A549 (cell line): Measurements from ENCODE around the gene ZNF273. TPM values are rescaled to one million over a fixed set of nuclear protein-coding genes. Genes with fewer than 3 reads are reported as not detected.
"Not testable (repeated sequence)": the region's sequence is repeated elsewhere in the genome, so short reads cannot be mapped to it uniquely, and the experiment has no call there.

Experiments
- ATAC-seq, 2 experiments: fragments of 200-7000 bp in 1 of 2; fragments of >200 bp in 1 of 2; cut with Nextera tagmentation in 1 of 2; cut with Tn5 transposase in 1 of 2; 3 replicates each; pipeline versions ENCODE4 v1.8.0 to v1.9.1; 2018 to 2020; ENCODE audit warnings: mild to moderate bottlenecking in 1 of 2, moderate library complexity in 1 of 2
- CTCF ChIA-PET: fragments of 300-600 bp; sonication (Branson Sonifier 250); formaldehyde crosslinking; extraction: SDS; loops from one replicate; lab custom pipeline; 2021; ENCODE audit warnings: antibody characterized with exemption, inconsistent platforms; lab: Yijun Ruan, JAX
- POLR2A ChIA-PET: fragments of 350-600 bp; formaldehyde crosslinking; extraction: SDS; loops from one replicate; lab custom pipeline; 2021; ENCODE audit warnings: antibody characterized with exemption, inconsistent platforms; lab: Yijun Ruan, JAX
- DNase-seq, 2 experiments: peaks; one replicate each; pipeline versions ENCODE4 v3.0.0 to v3.0.0-alpha.2; 2011 to 2016; ENCODE audit warnings: low read depth in 1 of 2, low spot score in 1 of 2
- FAIRE-seq: peaks from 2 replicates; lab custom pipeline; 2011; peaks lifted over from hg19 to GRCh38; lab: Jason Lieb, UNC
- H3K27ac ChIP-seq, 2 experiments: fragments of >200 bp; sonication (Bioruptor Twin); formaldehyde crosslinking; 3 replicates each; pipeline ENCODE4 v1.5.1; 2016 to 2017
- H3K4me1 ChIP-seq: fragments of >200 bp; sonication (Bioruptor Twin); formaldehyde crosslinking; 3 replicates; pipeline ENCODE4 v1.6.1; 2016
- H3K4me2 ChIP-seq: fragments of >200 bp; sonication (Bioruptor Twin); formaldehyde crosslinking; 3 replicates; pipeline ENCODE4 v1.6.1; 2016
- H3K4me3 ChIP-seq: fragments of >200 bp; sonication (Bioruptor Twin); formaldehyde crosslinking; 3 replicates; pipeline ENCODE4 v1.5.1; 2016
- H3K9me3 ChIP-seq: fragments of >200 bp; sonication (Bioruptor Twin); formaldehyde crosslinking; 3 replicates; pipeline ENCODE4 v1.6.1; 2016
- CHD2 ChIP-seq: fragments of 150-350 bp; IDR thresholded peaks from 2 replicates; pipeline ENCODE4 v1.6.1; 2014; ENCODE audit warnings: low read length; ENCODE audit not compliant: partially characterized antibody
- CHD4 ChIP-seq: fragments of 200-600 bp; sonication (generic); IDR thresholded peaks from 2 replicates; pipeline ENCODE4 v1.6.1; 2016; ENCODE audit warnings: antibody characterized with exemption, mild to moderate bottlenecking, borderline replicate concordance
- HDAC2 ChIP-seq: fragments of 200-600 bp; sonication (generic); IDR thresholded peaks from 2 replicates; pipeline ENCODE4 v1.6.1; 2016
- HOXA7 ChIP-seq: fragments of 250-450 bp; sonication (Bioruptor Pico); IDR thresholded peaks from 2 replicates; pipeline ENCODE4 v1.5.0; 2020; ENCODE audit warnings: mild to moderate bottlenecking, moderate library complexity
- KDM1A ChIP-seq: fragments of 200-600 bp; sonication (generic); IDR thresholded peaks from 2 replicates; pipeline ENCODE4 v1.6.1; 2016; ENCODE audit warnings: low read depth, mild to moderate bottlenecking
- MAFK ChIP-seq: fragments of 450-650 bp; IDR thresholded peaks from 2 replicates; pipeline ENCODE4 v1.6.1; 2014; ENCODE audit not compliant: partially characterized antibody
- PHF8 ChIP-seq: fragments of 200-600 bp; sonication (generic); IDR thresholded peaks from 2 replicates; pipeline ENCODE4 v1.6.1; 2016; ENCODE audit warnings: low read depth, mild to moderate bottlenecking, antibody characterized with exemption, moderate library complexity, borderline replicate concordance
- RARB ChIP-seq: fragments of 250-450 bp; sonication (Bioruptor Pico); IDR thresholded peaks from 2 replicates; pipeline ENCODE4 v1.8.0; 2021; ENCODE audit warnings: mild to moderate bottlenecking, moderate library complexity
- RNF2 ChIP-seq: fragments of 200-600 bp; sonication (generic); IDR thresholded peaks from 2 replicates; pipeline ENCODE4 v1.6.1; 2016; ENCODE audit warnings: low read depth, mild to moderate bottlenecking, antibody characterized with exemption, moderate library complexity, borderline replicate concordance
- SMC3 ChIP-seq: fragments of >200 bp; sonication (Bioruptor Twin); formaldehyde crosslinking; IDR thresholded peaks from 3 replicates; pipeline ENCODE4 v1.6.1; 2018; ENCODE audit warnings: inconsistent platforms
- ZFP36 ChIP-seq: fragments of 450-650 bp; IDR thresholded peaks from 2 replicates; pipeline ENCODE4 v1.6.1; 2014; ENCODE audit warnings: borderline replicate concordance; ENCODE audit not compliant: partially characterized antibody
- WGBS: methylation state at CpG from one replicate; pipeline ENCODE4 v1.1.6; 2017; ENCODE audit errors: missing lambda C conversion rate; 5-methylcytosine and 5-hydroxymethylcytosine counted together
- polyA plus RNA-seq, 4 experiments: library from polyadenylated mRNA; depleted of rRNA in 3 of 4; stranded (reverse); fragments of >200 nt; fragmentation: RNase III in 1 of 4; extraction: RNeasy Plus Mini Kit Qiagen cat#74134 plus additional on column Dnase treatment in 1 of 4; gene quantifications; 2 replicates in 3 of 4; 3 replicates in 1 of 4; pipeline ENCODE4 v1.2.3, GENCODE V29; 2011 to 2017
- TF ChIP-seq, protein P1 (sequence below): fragments of >200 bp; sonication (Bioruptor Twin); formaldehyde crosslinking; IDR thresholded peaks from 3 replicates; pipeline ENCODE4 v1.6.1; 2016
- TF ChIP-seq, protein P2 (sequence below): IDR thresholded peaks from 2 replicates; pipeline ENCODE4 v1.6.1; 2012; ENCODE audit warnings: low read depth, borderline replicate concordance
- TF ChIP-seq, protein P3 (sequence below): fragments of >200 bp; sonication (Bioruptor Twin); formaldehyde crosslinking; IDR thresholded peaks from 3 replicates; pipeline ENCODE4 v1.5.1; 2016

The ZNF273 gene
- polyA plus RNA-seq, 2 of the 4 experiments (the other 2 are of a cell fraction): 3.1 to 5.2 TPM

- TF ChIP-seq, protein P1, sequence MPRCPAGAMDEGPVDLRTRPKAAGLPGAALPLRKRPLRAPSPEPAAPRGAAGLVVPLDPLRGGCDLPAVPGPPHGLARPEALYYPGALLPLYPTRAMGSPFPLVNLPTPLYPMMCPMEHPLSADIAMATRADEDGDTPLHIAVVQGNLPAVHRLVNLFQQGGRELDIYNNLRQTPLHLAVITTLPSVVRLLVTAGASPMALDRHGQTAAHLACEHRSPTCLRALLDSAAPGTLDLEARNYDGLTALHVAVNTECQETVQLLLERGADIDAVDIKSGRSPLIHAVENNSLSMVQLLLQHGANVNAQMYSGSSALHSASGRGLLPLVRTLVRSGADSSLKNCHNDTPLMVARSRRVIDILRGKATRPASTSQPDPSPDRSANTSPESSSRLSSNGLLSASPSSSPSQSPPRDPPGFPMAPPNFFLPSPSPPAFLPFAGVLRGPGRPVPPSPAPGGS: no peak
- TF ChIP-seq, protein P2, sequence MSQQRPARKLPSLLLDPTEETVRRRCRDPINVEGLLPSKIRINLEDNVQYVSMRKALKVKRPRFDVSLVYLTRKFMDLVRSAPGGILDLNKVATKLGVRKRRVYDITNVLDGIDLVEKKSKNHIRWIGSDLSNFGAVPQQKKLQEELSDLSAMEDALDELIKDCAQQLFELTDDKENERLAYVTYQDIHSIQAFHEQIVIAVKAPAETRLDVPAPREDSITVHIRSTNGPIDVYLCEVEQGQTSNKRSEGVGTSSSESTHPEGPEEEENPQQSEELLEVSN: no peak
- TF ChIP-seq, protein P3, sequence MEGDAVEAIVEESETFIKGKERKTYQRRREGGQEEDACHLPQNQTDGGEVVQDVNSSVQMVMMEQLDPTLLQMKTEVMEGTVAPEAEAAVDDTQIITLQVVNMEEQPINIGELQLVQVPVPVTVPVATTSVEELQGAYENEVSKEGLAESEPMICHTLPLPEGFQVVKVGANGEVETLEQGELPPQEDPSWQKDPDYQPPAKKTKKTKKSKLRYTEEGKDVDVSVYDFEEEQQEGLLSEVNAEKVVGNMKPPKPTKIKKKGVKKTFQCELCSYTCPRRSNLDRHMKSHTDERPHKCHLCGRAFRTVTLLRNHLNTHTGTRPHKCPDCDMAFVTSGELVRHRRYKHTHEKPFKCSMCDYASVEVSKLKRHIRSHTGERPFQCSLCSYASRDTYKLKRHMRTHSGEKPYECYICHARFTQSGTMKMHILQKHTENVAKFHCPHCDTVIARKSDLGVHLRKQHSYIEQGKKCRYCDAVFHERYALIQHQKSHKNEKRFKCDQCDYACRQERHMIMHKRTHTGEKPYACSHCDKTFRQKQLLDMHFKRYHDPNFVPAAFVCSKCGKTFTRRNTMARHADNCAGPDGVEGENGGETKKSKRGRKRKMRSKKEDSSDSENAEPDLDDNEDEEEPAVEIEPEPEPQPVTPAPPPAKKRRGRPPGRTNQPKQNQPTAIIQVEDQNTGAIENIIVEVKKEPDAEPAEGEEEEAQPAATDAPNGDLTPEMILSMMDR: no peak
- TF ChIP-seq SMC3 (no peak), CHD2 (no peak), PHF8 (no peak), CHD4 (no peak), ZFP36 (no peak), RNF2 (no peak)
- POLR2A ChIA-PET: no interaction called here
- H3K4me3 ChIP-seq: no peak overlapping the region
- no peak overlapping the region for H3K27ac ChIP-seq
- H3K4me2 ChIP-seq: no peak overlapping the region
- CTCF ChIA-PET: interaction anchor here (1.3 kb wide), 1 partner anchor 11 kb away, joined by 3 read pairs; the partner anchor contains the start of gene ZNF273
- FAIRE-seq (no peak), DNase-seq (no peak), ATAC-seq (no peak)
- peaks cover 8% of the 10 kb centered on the region; the same call in 2 of the 3 replicates for H3K9me3 ChIP-seq
- no peaks in the 10 kb centered on the region for H3K4me1 ChIP-seq
Observed at GRCh38 chr7:64892116-64892515, 11.0 kb upstream of the ZNF273 start.

- WGBS: 23% methylated on average over 5 of the region's 5 CpGs
- no peak for ATAC-seq
- Histone ChIP-seq H3K9me3 (peaks cover 8% of the 10 kb centered on the region; the same call in 2 of the 3 replicates), H3K4me2 (no peak overlapping the region), H3K4me3 (no peak overlapping the region), H3K27ac (no peak overlapping the region), H3K4me1 (no peaks in the 10 kb centered on the region)
- FAIRE-seq: no peak
- DNase-seq: no peak
- ChIA-PET CTCF (interaction anchor here (1.3 kb wide), 1 partner anchor 10 kb away, joined by 3 read pairs; the partner anchor contains the start of gene ZNF273), POLR2A (no interaction called here)
- TF ChIP-seq MAFK: peak; percentile 63
- no peak for TF ChIP-seq HDAC2
- no peak for TF ChIP-seq HOXA7 (CRISPR knock-in tag)
- TF ChIP-seq KDM1A: no peak
Observed at GRCh38 chr7:64892666-64893309, 10.3 kb upstream of the ZNF273 start.

- no peak for FAIRE-seq
- no peak overlapping the region for H3K27ac ChIP-seq
- WGBS: 45% methylated on average over 4 of the region's 5 CpGs
- no peak overlapping the region for H3K4me3 ChIP-seq
- no peak for ATAC-seq
- DNase-seq: no peak
- H3K4me2 ChIP-seq: no peak overlapping the region
- H3K9me3 ChIP-seq: peaks cover 8% of the 10 kb centered on the region; the same call in 2 of the 3 replicates
- no peaks in the 10 kb centered on the region for H3K4me1 ChIP-seq
- ChIA-PET POLR2A (no interaction called here), CTCF (interaction anchor here (1.3 kb wide), 1 partner anchor 9 kb away, joined by 3 read pairs; the partner anchor contains the start of gene ZNF273)
- TF ChIP-seq, protein P3: no peak
- TF ChIP-seq, protein P1: no peak
- TF ChIP-seq RARB (CRISPR knock-in tag): no peak
Observed at GRCh38 chr7:64893401-64893800, 9.7 kb upstream of the ZNF273 start.

GRCh38 chr7:64902461-64902805 lies 640 bp upstream of the ZNF273 start:
- 43% methylated on average over 11 of the region's 11 CpGs for WGBS
- H3K27ac ChIP-seq: peak overlapping the region in 1 of 2 experiments; percentile 88; a peak in 3 of 6 replicates
- ATAC-seq, H3K4me1 ChIP-seq, FAIRE-seq, DNase-seq: not testable (repeated sequence)
- peak overlapping the region; percentile 81 for H3K4me2 ChIP-seq
- peak overlapping the region; percentile 97 for H3K4me3 ChIP-seq
- CTCF ChIA-PET: interaction anchor here (1.3 to 1.5 kb wide), 2 partner anchors 10 to 49 kb away, joined by 3 to 4 read pairs; no protein-coding TSS in a partner anchor
- peaks cover 10% of the 10 kb centered on the region; the same call in 2 of the 3 replicates for H3K9me3 ChIP-seq
- POLR2A ChIA-PET: interaction anchor here (1.2 to 1.4 kb wide), 3 partner anchors 104 to 236 kb away, joined by 4 to 10 read pairs (median 7); partner anchors contain the start of genes ERV3-1, ZNF107 and ZNF138
